H1 (cell line): ENCODE results near the gene ST3GAL3.

Experiments used
- CTCF ChIP-seq, 3 experiments: IDR thresholded peaks; 1 replicate in 2 of 3; 2 replicates in 1 of 3; pipeline versions ENCODE4 v1.5.1 to v1.6.1; 2011; ENCODE audit warnings: low read length in 3 of 3, mild to moderate bottlenecking in 3 of 3, inconsistent platforms in 2 of 3, low read depth in 1 of 3, moderate library complexity in 1 of 3; ENCODE audit not compliant: insufficient read depth in 1 of 3; ENCODE audit errors: control extremely low read depth in 1 of 3
- NRF1 ChIP-seq: IDR thresholded peaks from 2 replicates; pipeline ENCODE4 v1.6.1; 2011; ENCODE audit warnings: mild to moderate bottlenecking, low read depth, low read length, improper control_type of control experiment
- POLR2AphosphoS5 ChIP-seq: IDR thresholded peaks from 2 replicates; pipeline ENCODE4 v1.6.1; 2011; ENCODE audit warnings: low read depth, low read length

- TF ChIP-seq NRF1 (no peak), POLR2AphosphoS5 (no peak), CTCF (IDR thresholded peaks at IDR 0.05; ENCODE audit: control extremely low read depth in 1 of 3, insufficient read depth in 1 of 3, low read depth in 1 of 3, low read length in 3 of 3) (no peak)
These were observed 22.6 kb downstream of the ST3GAL3 start for GRCh38 chr1:43729816-43730463.
